NCI-H2107 treated with DMSO at 0.1 percent for 48 hours (cell line): ENCODE measurements around the gene AGAP6.
"Not testable (repeated sequence)": the region's sequence is repeated elsewhere in the genome, so short reads cannot be mapped to it uniquely, and the experiment has no call there.

Source experiments
- DNase-seq: peaks from one replicate; lab custom pipeline; 2025; ENCODE audit not compliant: unreplicated experiment; lab: John Stamatoyannopoulos, UW

Gene AGAP6

DNA sequence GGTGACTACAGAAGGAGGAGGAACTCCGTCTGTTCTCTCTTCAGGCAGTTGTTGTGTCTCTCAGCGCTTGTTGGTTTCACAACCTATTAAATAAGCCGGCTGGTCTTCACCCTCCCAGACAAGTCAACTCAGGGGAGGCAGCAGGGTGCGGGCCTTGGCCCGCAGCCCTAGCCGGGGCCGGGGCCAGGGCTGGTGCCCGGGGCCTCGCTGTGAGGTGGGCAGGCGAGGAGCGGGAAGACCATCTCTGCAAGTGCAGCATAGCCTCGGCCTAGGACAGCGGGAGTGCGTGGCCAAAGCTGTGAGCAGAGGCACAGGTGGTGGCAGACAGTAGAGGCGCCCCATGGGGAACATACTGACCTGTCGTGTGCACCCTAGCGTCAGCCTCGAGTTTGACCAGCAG is at the start of gene AGAP6:
Gene AGAP6, plus strand, starts transcription at position 31 of the 400 bp plus-strand sequence. Its CDS starts 310 bp downstream, at position 341.
- DNase-seq: not testable (repeated sequence)

DNA sequence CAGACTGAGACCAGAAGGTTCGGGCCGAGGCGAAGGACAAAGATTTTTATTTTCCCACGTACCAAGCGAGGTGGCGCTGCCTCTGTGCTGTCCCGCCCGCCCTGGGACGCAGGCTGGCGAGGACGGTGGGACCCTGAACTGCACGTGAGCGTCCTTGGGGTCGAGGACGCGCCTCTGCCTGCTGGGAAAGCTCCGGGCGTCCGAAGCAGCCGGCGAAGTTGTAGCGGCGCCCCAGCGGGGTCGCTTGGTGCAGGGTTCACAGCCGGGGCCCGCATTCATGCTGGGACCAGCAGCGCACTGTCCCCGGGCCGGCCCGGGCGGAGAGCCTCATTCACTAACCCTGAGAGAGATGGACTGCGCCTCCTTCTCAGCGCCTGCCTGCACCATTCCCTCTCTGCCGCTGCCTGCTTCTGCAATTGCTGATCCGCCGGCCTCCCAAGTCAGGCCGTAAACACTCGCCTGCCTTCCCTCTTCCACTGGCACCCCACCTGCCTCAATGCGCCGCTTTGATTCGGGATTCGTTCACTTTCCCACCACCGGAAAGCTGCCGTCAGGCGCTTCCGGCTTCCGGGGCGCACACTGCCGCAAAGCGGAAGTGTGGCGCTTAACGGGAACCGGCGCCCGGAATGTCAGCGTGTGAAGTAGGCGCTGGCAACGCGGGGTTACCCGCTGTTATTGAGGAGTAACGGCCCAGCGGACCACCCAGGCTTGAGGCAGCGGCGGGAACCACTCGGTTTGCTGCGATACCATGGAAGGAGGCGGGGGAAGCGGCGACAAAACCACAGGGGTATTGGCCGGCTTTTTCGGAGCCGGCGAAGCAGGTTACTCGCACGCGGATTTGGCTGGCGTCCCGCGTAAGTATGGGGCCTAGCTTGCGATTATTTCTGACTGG is 46.5 kb upstream of the AGAP6 start, which contains the start of the genes PARG and TIMM23B:
Gene PARG, minus strand, starts transcription at position 581 of the 892 bp plus-strand sequence. Its CDS starts 302 bp downstream, at position 279.
Gene TIMM23B, plus strand, starts transcription at position 607 of the 892 bp plus-strand sequence. Its CDS starts 142 bp downstream, at position 749.
- DNase-seq: peak; percentile 12

DNA sequence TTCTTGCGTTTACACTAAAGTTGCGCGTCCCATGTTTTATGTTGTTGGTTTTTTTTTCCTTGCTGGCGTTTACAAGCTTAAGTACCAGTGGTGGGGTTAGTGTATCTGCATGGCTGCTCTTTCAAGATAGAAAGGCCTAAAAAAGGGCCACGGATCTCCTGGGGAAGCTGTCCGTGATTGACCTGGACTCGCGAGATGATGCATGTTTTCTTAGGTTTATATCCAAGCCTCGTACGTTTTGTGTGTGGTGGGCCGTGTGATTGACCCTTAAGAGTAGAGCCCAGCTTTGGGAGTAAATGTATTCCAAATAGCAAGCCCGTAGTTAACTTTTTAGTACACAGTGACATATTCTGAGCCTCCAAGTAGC is 45.9 kb upstream of the AGAP6 start:
- not testable (repeated sequence) for DNase-seq

DNA sequence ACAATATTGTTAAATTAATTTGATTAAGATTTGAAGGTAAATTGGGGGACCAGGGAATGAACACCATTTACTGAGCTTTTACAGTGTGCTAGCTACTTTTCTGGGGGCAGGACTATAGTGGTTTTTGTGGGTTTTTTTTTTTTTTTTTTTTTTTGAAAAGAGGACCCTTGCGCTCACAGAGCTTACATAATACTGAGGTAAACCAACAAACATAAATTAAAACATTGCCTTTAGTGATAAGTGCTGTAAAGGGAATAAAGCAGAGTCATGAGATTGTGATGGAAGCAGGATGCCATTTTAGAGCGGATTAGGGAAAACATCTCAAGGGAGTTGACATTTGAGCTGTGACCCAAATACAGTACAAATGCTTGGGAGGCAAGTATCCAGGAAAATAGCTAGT is 44.6 kb upstream of the AGAP6 start:
- DNase-seq: not testable (repeated sequence)

DNA sequence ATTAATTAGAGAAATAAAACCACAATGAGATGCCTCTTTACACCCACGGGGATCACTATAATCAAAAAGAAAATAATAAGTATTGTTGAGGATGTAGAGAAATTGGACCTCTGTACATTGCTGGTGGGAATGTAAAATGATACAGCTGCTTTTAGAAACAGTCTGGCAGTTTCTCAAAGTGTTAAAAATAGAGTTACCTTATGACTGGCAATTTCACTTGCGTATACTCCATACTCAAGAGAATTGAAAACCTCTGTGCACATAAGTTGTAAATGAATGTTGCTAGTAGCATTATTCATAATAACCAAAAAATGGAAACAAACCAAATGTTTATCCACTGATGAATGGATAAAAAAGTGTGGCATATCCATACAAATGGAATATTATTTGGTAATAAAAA is 40.1 kb upstream of the AGAP6 start:
- DNase-seq: not testable (repeated sequence)

DNA sequence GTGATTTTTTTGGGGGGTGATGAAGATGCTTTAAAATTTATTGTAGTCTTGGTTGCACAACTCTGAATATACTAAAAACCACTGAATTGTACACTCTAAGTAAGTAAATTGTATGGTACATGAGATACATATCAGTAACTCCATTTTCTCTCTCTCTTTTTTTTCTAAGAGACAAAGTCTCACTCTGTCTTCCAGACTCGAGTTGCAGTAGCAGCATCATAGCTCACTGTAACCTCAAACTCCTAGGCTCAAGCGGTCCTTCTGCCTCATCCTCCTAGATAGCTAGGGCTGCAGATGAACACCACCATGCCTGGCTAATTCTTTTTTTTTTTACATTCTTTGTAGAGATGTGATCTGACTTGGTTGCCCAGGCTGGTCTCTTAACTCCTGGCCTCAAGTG is 39.5 kb upstream of the AGAP6 start:
- DNase-seq: not testable (repeated sequence)

DNA sequence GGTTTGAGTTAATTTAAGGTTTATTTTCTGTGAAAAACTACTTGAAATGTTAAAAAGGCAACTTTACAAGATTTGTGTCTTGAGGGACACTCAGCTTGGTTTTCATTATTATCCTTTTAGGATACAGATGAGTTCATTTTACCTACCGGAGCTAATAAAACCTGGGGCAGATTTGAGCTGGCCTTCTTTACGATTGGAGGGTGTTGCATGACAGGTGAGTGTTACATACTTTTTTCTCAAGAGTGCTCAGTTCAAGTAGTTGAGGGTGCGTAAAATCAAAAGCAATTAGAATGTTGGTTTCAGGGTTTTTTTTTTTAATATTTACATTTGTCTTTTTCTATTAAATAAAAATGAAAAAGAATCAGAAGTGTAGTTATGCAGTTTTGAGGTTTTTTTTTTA is 36.2 kb upstream of the AGAP6 start:
- DNase-seq: not testable (repeated sequence)

DNA sequence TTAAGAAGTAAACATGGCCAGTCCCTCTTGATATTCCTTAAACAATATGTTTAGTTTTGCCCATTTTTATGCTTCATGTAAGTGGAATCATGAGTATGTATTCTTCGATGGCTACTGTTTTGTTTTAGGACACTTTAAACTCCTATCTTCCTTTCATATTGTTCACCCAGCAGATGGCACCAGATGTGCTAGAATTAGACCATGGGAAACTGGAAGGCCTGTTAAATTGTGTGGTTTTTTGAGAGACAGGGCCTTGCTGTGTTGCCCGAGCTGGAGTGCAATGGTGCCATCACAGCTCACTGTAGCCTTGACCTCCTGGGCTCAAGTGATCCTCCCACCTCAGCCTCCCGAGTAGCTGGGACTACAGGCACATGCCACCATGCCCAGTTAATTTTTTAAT is 35.1 kb upstream of the AGAP6 start:
- DNase-seq: not testable (repeated sequence)

DNA sequence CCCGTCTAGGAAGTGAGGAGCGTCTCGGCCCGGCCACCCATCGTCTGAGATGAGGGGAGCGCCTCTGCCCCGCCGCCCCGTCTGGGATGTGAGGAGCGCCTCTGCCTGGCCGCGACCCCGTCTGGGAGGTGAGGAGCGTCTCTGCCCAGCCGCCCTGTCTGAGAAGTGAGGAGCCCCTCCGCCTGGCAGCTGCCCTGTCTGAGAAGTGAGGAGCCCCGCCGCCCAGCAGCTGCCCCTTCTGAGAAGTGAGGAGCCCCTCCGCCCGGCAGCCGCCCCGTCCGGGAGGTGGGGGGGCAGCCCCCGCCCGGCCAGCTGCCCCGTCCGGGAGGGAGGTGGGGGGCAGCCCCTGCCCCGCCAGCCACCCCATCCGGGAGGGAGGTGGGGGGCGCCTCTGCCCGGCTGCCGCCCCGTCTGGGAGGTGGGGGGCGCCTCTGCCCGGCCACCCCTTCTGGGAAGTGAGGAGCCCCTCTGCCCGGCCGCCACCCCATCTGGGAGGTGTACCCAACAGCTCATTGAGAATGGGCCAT is 17.8 kb upstream of the AGAP6 start:
- not testable (repeated sequence) for DNase-seq

DNA sequence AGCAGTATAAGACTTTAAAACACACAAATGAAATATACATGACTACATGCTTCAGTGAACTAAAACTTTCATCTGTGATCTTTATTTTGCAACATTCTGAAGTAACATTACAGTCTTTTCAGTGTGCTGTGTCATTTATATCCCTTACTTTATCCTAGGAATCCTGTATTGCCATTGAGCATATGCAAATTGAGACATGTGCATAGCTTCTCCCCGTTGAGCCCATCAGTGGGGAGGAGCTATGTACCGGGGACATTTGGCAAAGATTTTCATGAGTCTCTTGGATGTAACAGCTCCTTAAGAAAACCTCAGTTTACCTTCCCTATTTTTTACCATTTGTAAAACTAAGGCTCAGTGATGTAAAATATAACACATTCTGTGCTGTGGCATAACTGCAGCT is 16.7 kb upstream of the AGAP6 start:
- DNase-seq: not testable (repeated sequence)

DNA sequence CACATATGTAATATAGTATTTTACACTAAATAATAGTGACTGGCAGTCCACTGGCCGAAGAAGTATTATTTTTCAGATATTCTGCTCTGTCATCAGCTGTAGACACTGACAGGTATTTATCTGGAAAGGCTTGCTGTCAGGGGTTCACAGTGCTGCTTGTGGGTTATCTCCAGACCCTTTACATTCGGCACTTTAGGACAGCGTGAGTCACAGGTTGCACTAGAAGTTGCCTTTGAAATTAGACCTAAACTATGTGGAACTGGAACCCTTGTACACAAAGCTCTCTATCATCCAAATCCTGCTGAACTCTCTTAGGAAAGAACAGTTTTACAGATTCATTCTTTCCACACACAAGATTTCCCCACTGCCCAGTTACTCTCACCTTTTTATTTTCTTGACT is 16.1 kb upstream of the AGAP6 start:
- DNase-seq: not testable (repeated sequence)

DNA sequence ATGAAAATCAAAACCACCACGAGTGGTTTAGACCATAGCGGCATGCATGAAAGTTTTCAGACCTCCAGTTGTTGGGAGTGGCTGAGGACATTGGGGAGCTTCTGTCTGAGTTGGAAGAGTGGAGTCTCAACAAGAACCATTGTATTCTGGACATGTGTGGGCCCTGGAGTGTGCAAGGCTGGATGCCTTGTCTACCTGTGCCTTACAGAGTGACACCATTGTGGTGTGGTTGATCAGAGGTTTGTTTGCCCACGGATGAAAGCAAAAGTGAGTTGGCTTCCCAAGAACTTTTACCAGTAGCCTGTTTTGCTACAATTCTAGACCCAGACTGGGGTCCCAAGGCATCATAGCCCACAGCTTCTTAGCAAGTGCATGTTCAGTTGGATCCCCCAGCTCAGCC is 10.4 kb upstream of the AGAP6 start:
- DNase-seq: not testable (repeated sequence)

DNA sequence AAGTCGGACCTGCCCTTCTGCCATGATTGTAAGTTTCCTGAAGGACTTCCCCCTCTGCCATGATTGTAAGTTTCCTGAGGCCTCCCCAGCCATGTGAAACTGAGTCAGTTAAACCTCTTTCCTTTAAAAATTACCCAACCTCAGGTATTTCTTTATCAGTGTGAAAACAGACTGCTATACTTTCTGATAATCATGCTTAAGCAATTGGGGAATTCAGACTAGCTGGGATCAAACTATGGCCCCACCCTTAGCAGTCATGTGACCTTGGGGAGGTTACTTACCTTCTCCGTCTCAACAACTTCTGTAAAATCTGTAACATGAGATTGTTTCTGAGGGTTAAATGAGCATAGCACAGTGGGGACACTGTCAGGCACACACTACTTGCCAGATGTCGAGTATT is 999 bp upstream of the AGAP6 start:
- DNase-seq: not testable (repeated sequence)

DNA sequence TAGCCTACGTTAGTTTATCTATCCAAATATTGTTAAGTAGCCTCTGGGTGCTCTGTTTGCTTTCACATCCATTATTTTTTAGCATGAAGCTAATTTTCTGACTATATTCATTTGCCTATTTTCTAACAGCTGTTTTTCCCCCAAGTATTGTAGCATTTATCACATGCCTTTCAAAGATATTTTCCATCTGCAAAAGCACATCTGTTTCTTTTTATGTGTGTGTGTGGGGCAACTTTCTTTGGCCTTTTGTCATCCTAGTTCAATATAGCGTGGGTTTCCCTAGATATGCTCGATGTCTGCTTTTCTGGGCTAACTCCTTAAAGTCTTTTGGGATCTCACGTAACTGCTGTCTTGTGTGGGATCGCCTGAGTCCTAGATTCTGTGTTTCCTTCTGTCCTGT is 7.1 kb downstream of the AGAP6 start:
- DNase-seq: not testable (repeated sequence)

DNA sequence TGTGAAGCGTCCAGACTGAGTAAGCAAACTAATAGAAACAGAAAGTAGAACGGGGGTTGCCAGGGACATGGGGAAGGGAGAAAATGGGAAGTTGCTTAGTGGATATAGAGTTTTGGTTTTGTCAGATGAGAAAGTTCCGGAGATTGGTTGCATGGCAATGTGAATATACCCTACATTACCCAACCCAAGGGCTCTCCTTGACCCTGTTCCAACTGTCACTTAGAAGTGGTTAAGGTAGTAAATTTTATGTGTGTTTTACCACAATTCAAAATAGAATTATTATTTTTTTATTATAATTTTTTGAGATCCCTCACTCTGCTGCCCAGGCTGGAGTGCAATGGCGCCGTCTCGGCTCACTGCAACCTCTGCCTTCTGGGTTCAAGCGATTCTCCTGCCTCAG is 25.8 kb downstream of the AGAP6 start:
- DNase-seq: not testable (repeated sequence)

DNA sequence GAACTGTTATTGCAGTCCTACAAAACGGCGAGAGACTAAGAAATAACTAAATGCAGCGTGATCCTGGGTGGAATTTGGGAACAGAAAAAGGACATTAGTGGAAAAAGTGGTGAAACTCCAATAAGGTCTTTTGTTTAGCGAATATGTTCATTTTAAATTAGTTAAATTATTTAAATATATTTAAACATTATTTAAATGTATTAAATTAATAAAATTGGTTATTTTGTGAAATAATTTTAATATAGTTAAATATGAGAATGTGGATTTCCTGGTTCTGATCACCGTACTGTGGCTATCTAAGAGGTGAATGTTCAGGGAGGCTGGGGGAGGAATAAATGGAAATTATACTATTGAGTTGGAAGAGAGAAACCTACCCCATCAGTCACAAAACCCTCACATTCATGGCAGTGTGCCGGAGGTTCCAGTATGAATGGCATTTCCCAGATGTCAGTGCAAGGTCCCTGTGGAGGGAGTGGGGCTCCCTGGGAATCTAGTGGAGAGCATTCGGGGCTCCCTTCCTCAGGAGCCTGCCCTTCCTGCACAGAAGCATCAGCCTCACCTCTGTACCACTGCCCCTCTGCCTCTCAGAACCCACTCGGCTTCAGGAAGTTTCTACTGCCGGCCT is 27.5 kb downstream of the AGAP6 start:
- not testable (repeated sequence) for DNase-seq

DNA sequence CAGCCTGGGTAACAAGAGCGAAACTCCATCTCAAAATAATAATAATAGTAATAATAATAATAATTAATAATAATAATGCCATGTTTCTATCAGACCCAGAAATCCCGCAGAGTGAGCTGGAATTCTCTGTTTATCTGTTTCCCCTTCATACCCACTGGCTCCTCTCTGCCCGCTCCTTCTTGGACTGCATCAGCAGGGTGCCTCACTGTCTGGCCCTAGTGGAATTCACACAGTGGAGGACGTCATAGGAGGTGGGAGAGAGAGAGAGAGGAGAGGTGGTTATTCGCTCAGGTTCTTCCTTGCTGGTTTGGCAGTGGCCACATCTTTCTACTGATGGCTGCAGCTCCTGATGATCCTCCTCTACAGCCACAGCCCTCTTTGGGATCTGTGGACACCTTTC is 28.7 kb downstream of the AGAP6 start:
- not testable (repeated sequence) for DNase-seq

DNA sequence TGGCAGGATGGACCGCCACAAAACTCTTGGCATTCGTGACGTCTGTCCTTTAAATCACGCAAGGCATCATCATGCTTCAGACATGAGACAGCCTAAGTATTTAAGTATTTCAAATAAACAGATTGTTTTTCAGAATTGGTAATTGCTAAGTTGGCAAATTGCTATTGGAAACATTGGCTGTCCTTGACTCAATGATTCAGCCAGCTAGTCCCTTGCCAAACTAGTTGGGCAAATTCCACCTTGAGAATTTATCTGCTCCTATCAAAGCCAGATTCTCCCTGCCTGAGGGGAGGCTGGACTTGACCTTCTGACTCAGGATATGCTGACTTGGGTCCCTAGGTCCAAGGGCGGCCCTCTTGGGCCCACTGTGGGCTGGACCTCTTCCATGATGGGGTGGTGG is 29.4 kb downstream of the AGAP6 start:
- not testable (repeated sequence) for DNase-seq

DNA sequence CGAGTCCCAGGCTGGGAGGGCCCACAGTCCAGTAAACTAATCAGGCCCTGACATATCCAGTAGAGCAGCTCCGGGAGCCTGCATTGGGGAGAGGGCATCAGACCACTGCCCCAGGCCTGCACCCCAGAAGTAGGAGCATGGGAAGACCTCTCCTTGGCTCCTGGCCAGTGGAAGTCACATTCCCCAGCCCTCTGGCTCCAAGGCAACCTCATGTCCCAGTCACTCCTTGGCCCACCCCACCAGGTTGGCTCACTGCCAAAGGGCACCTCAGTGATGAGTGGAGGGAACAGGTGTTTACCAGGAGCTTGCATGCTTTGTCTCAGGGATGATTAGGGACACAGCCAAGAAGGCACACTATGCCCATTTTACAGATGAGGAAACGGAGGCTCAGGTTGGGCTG is 31.1 kb downstream of the AGAP6 start:
- not testable (repeated sequence) for DNase-seq

DNA sequence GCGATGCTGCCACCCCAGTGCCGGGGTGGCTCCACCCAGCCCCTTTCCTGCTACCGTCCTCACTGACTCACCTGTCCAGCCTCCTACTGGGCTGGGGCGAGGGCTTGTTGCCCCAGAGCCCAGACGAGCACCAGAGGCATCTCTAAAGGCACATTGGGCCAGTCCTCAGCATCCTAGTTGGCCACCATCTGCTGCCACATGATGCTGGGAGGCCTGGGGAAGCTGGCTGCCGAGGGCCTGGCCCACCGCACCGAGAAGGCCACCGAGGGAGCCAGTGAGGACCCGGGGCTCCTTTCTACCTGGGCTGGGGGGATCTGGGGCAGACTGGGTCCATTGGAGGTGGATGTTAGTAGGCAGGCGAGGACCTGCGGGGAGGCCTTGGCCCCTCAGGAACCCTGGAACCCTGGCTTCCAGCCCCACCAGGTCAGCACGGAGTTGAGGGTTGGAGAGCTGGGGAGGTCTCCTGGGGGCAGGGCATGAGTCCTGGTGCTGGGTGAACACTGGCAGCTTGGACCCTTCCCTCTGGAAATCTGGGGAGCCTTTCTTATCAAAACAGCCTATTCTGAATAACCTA is 32.3 kb downstream of the AGAP6 start:
- DNase-seq: not testable (repeated sequence)

DNA sequence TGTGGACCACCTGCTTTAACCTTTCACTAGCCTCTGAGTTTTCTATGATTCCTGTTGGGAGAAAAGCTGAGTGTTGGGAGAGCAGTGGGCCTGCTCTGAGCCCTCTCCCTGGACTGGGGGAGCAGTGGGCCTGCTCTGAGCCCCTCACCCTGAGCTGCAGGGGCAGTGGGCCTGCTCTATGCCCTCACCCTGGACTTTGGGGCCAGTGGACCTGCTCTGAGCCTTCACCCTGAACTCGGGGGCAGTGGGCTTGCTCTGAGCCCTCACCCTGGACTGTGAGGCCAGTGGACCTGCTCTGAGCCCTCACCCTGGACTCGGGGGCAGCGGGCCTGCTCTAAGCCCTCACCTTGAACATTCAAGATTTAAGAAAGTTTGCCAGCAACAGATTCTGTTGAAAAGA is 33.4 kb downstream of the AGAP6 start:
- DNase-seq: no peak
